DMS53 treated with DMSO at 0.1 percent for 48 hours (cell line): ENCODE data around the gene IFNB1.

Experiments used
- DNase-seq: peaks from one replicate; lab custom pipeline; 2025; ENCODE audit not compliant: unreplicated experiment; lab: John Stamatoyannopoulos, UW

The IFNB1 gene

DNA sequence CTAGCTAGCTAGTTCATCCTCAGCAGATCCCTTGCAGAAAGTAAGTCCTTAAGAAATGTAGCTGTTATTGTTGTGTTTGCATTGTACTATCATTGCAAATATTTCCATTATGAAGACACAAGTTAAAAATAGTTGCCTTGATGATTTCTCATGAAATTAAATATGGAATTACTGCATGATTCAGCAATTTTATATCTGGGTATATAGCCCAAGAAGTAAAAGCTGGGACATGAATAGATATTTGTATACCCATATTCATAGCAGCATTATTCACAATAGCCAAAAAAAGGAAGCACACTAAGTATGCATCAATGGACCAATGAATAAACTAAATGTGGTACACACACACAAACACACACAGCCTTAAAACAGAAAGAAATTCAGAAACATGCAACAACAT is 6.8 kb downstream of the IFNB1 start:
- DNase-seq, result no peak

DNA sequence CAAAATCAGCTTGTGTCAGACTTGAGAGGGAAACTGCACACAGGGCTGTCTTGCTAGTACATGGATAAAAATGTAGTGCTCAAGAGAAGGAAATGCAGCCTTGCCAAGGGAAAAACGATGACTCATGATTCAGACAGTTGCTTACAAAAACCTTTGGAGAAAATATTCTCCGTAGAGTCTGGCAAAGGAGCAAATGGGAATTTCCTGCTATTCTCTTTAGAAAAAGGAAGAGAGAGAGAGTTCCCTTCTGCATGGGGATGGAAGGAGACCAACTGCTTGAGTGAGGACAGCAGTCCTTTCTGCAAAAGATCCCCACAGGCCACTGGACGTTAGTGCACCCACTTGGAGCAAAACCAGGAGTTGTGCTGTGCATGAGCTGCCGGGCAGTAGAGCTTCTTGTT is 7.6 kb downstream of the IFNB1 start:
- no peak for DNase-seq

DNA sequence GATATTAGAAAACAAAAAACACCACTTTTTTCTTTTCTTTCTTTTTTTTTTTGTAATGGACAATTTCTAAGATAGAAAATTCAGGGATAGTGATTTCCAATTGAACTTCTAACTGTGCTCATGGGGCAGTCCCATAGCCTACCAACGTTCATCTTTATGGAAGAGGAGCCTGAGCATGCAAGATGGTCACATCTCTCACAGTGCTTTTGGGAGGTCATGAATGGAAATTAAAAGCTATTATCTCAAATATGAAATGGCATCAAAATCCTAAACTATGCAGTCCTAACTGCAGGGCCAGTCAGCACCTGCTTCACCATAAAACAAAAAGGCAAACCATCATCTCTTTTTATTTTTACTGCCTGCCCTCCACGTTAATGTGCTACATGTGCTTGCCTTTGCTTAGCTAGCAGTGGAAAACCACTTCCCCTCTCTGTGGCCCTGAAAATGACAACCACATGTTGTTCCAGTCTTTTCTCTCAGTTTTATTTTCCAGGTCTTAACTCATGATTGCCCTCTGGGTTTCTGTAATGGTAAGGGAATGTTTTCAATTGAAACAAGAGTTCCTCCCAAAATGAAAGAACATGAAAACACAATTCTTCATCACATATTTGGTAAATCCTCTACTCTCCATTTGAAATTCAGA is 16.7 kb downstream of the IFNB1 start:
- no peak for DNase-seq

DNA sequence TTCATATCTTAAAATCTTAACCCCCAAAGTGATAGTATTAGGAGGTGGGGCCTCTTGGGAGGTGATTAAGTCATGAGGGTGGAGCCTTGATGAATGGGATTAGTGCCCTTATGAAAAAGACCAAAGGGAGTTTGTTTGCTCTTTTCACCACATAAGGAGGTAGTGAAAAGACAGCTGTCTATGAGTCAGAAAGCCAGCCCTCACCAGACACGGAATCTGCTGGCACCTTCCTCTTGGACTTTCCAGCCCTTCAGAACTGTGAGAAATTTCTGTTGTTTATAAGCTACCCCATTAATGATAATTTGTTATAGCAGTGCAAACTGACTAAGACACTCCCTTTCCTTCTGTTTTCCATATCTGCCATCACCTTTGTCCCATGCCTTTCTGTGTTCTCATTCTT is 20.8 kb downstream of the IFNB1 start:
- DNase-seq, result peak; percentile 67

DNA sequence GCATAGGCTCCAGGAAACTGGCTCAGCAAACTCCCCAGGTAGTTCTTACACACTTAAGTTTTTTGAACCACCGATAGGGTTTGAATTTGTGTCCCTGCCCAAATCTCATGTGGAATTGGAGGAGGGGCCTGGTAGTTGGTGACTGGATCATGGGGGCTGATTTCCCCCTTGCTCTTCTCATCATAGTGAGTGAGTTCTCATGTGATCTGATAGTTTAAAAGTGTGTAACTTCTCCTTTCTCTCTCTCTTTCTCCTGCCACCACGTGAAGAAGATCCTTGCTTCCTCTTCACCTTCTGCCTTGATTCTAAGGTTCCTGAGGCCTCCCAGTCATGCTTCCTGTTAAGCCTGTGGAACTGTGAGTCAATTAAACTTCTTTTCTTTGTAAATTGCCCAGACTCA is 23.9 kb downstream of the IFNB1 start:
- DNase-seq, result no peak

DNA sequence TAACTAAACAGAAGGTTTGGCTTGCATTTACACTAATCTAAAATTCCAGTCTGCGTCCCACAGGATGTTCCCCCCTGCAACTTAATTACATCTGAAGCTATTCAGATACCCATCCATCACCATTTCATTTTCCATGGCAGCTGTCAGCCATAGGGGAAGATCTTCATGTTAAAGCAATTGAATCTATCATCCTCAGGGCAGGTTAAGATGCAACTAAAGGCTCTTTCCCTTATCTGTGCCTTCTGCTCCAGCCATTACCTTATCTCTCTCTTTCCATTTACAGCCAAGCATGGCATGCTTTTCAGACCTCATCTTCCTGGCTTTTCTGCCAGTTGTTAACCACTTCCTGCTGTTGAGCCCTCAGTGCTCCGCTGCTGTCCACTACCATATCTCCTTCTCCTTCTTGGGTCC is 30.5 kb downstream of the IFNB1 start:
- no peak for DNase-seq

DNA sequence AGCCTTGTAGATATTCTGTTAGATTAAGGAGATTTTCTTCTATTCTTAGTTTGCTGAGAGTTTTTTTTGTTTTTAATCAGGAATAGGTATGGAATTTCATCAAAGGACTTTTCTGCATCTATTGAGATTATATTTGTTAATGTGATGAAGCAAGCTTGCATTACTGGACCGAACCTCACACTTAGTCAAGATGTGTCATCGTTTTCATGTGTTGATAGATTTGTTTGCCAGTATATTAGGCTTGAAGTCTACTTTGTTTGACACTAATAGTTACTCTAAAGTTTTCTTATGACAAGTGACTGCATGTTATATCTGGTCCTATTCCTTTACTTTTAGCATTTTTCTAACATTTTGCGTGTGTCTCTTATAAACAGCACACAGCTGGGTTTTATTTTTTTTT is 33.9 kb downstream of the IFNB1 start:
- no peak for DNase-seq

DNA sequence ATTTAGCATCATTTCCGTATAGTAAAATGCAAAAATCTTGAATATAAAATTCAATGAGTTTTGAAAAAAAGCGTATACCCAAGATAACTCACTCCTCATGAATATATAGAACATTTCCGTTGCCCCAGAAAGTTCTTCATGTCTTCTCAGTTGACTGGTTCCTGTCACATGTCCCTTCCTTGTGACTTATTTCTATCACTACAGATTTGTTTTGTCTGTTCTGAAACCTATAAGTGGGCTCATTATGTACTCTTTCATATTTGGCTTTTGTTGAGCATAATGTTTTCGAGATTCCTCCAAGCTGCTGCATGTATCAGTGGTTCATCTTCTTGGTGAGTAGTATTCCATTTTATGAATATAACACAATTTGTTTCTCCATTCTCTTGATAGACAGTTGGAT is 35.3 kb downstream of the IFNB1 start:
- DNase-seq, result no peak

DNA sequence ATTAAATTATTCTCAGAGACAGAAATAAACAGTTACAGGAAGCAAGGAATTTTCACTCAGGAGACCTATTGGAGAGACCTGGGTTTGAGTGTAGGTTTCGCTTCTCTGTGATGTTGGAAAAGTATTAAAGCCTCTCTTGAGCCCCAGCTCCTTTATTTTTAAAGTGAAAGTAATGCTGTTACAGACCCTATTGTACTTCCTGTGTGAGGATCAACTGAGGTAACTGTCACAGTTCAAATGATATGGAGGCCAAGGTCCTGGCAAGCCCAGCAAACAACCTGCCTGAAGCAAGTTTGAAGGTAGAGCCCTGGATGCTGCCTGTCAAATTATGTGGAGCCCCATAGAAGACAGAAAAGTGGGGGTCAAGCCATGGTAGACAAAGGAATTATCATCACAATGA is 38.4 kb downstream of the IFNB1 start:
- no peak for DNase-seq

DNA sequence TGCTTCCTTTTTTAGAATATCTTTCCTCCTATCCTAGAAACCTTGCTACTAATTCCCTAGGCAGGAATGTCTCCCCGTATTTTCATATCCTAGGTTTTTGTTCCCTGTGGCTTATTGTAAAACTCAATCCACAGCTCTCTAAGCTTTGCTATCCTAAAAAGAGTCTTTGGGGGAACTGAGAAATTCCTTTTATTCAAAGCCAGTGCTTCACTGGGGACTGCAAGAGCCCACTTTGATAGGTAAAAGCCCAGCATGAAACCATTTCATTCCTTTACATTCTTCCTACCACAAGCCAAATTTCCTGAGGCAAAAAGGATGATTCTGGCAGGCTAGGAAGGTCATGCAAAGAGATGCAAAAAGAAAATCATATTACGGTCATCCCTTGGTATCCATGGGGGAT is 40.5 kb downstream of the IFNB1 start:
- no peak for DNase-seq

DNA sequence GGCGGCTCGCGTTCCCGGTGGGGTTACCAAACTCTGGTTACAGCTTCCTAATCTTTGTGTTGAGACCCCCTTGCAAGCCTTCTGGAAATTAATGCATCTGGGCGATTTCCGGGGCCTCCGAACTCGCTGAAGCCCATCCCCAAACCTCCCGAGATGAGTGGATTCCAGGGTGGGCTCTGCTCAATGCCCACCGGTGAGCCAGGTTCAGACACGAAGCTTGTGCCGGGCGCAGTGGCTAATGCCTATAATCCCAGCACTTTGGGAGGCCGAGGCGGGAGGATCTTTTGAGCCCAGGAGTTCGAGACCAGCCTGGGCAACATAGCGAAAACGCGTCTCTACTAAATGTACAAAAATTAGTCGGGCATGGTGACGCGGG is 45.9 kb downstream of the IFNB1 start:
- no peak for DNase-seq

DNA sequence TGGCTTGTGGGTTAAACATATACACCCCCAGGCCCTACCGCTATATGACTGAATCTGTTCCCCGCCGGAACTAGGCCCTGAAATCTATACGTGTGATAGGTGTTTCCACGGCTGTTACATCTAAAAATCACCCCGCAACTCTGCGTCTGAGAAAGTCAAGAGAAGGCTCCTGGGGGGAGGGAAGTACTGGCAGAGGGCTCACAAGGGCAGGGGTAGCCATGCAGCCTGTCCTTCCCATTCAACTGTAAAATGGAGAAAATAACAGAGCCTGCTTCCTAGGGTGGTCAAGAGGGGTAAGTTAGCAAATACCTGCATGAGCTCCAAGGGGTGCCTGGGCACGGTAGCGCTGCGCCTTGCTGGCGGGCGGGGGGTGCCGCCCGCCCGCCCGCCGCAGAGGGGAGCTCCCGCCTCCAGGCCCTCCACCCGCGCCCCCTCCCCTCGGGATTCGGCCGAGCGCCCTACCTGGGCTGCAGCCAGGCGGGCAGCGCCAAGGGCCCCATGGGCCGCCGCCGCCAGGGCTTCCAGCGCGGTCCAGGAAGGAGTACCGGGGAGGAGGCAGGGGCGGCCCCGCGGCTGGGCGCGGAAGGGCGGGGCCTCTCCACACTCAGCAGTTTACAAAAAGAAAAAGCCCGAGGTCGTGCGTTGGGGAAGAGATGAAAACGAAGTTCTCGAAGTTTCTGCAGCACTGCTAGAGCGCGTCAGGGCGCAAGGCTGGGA is 46.5 kb downstream of the IFNB1 start, which contains the start of gene HACD4:
TSS of gene HACD4 (minus strand) at position 550 of the 717 bp plus-strand sequence. CDS start at position 500, 50 bp downstream.
- DNase-seq, result peak; percentile 8

DNA sequence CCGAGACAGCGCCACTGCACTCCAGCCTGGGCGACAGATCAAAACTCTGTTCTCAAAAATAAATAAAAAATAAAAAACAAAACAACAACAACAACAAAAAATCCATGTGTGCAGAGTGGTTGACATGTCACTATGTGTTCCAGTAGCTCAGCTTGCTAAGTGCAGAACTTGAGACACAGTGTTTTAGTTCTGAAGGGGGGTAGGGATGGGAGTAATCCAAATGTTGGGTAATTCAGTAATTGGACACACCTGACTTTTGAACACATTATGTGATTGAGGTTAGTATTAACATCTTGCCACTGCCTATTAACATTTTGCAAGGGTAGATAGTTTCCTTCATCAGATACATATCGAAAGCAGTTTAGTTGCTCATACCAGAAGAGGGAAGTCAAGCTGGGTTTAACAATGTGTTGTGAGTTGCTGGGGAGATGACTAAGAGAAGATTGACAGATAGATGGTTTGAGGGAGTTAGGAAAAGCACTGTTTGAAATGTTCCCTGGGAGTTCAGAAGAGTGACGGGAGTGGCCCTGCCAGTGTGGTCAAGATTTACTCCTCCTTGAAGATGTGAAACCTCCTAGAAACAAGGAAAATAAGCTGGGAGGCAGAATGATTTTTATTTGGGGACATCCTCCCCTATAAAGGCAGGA is 47.2 kb downstream of the IFNB1 start:
- no peak for DNase-seq

DNA sequence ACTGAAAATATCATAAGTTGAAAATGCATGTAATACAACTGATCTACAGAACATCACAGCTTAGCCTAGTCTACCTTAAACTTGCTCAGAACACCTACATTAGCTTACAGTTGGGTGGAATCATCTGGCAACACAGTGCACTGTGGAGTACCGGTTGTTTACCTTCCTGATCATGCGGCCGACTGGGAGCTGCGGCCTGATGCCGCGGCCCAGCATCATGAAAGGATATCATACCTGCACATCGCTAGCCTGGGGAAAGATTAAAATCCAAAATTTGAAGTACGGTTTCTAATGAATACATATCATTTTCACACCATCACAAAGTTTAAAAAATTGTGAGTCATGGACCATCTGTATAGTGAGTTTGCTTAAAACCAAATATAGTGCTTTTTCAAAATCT is 48.1 kb downstream of the IFNB1 start:
- DNase-seq, result no peak

DNA sequence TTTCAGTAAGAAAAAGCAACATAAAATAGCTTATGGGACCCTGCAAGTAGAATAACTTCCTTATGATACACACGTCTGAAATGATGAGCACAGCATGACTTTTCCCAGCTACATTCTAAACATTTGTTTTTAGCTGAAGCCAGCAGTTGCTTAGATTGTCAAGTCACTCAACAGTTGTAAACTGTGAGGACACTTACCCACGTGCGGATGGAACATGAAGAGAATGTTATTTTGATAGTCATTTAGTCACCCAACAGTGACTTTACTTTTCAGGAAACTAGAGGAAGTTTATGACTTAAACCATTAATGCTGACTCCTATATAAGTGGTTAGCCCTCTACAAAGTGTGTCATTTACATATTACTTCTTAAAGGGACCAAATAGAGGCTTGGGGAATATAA is 49.3 kb downstream of the IFNB1 start:
- DNase-seq, result no peak

DNA sequence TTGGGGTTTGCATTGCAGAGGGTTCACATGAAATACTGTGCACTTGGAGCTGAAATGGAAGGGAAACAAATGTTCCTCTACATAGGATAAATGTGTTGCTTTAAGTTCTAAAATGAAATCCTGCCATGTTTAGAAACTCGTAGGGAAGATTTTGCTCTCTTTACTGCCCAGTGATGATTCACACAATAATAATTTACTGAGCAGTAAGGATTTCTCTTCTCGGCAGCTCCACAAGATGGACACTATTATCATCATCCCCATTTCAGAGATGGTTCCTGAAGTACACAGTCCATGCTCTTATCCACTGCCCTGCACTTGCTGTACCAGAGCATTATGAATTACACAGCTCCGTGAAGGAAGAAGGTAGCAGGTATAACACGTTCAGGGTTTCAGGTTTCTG is 50.4 kb downstream of the IFNB1 start:
- DNase-seq, result no peak
